IMR-90 (cell line): ENCODE results near the gene SYNE2. TPM values are rescaled to one million over a fixed set of nuclear protein-coding genes. Genes with fewer than 3 reads are reported as not detected.

Experiments used
- ATAC-seq: fragments of 200-7000 bp; cut with Tn5 transposase; 2 replicates; pipeline ENCODE4 v1.9.1; 2020; ENCODE audit warnings: low read depth, mild to moderate bottlenecking, moderate library complexity
- BruUV-seq: library from RNA; stranded (reverse); fragments of 400-500 nt; replicated peaks from 2 replicates; lab custom pipeline; 2021; lab: Mats Ljungman, UMichigan
- CTCF ChIA-PET: fragments of 300-600 bp; formaldehyde crosslinking; extraction: SDS; loops from one replicate; lab custom pipeline; 2021; ENCODE audit warnings: antibody characterized with exemption; lab: Yijun Ruan, JAX
- POLR2A ChIA-PET: fragments of 300-600 bp; sonication (Branson Sonifier 250); formaldehyde crosslinking; loops from one replicate; lab custom pipeline; 2022; ENCODE audit warnings: antibody characterized with exemption; ENCODE audit not compliant: unreplicated experiment; lab: Charles Lee
- DNase-seq: peaks from one replicate; pipeline ENCODE4 v3.0.0; 2013
- H2AFZ ChIP-seq: replicated peaks from 2 replicates; pipeline ENCODE3; 2013; ENCODE audit warnings: low read length, mild to moderate bottlenecking; ENCODE audit not compliant: poor library complexity
- H2AK5ac ChIP-seq: 2 replicates; pipeline ENCODE4 v1.6.1; 2013; ENCODE audit warnings: low read depth, low read length, inconsistent platforms
- H2AK9ac ChIP-seq: replicated peaks from 2 replicates; pipeline ENCODE3; 2013; ENCODE audit warnings: mild to moderate bottlenecking, low read depth, low read length, moderate library complexity; ENCODE audit not compliant: poor library complexity
- H2BK120ac ChIP-seq: 2 replicates; pipeline ENCODE4 v1.6.1; 2013; ENCODE audit warnings: low read depth, low read length, inconsistent platforms
- H2BK15ac ChIP-seq: 3 replicates; pipeline ENCODE4 v1.6.1; 2013; ENCODE audit warnings: low read depth, low read length, inconsistent platforms
- H2BK20ac ChIP-seq: 2 replicates; pipeline ENCODE4 v1.6.1; 2013; ENCODE audit warnings: low read depth, mild to moderate bottlenecking, inconsistent platforms, low read length, moderate library complexity
- H2BK5ac ChIP-seq: 2 replicates; pipeline ENCODE4 v1.6.1; 2013; ENCODE audit warnings: mild to moderate bottlenecking, low read depth, low read length, inconsistent platforms; ENCODE audit not compliant: poor library complexity, severe bottlenecking
- H3K14ac ChIP-seq: replicated peaks from 2 replicates; pipeline ENCODE4 v1.6.1; 2013; ENCODE audit warnings: low read depth, low read length, inconsistent platforms
- H3K18ac ChIP-seq: 2 replicates; pipeline ENCODE4 v1.6.1; 2013; ENCODE audit warnings: low read depth, low read length, control low read depth
- H3K23ac ChIP-seq: 2 replicates; pipeline ENCODE4 v1.6.1; 2013; ENCODE audit warnings: low read depth, low read length, inconsistent platforms
- H3K27ac ChIP-seq: 2 replicates; pipeline ENCODE4 v1.5.1; 2013; ENCODE audit warnings: mild to moderate bottlenecking, control low read depth, low read length; ENCODE audit not compliant: insufficient read depth
- H3K27me3 ChIP-seq: 2 replicates; pipeline ENCODE4 v1.6.1; 2013; ENCODE audit warnings: low read length; ENCODE audit not compliant: control insufficient read depth, insufficient read depth
- H3K36me3 ChIP-seq: 2 replicates; pipeline ENCODE4 v1.6.1; 2013; ENCODE audit warnings: low read length, mixed read lengths; ENCODE audit not compliant: control insufficient read depth, insufficient read depth
- H3K4ac ChIP-seq: 2 replicates; pipeline ENCODE4 v1.6.1; 2013; ENCODE audit warnings: low read depth, low read length, inconsistent platforms
- H3K4me1 ChIP-seq: 2 replicates; pipeline ENCODE4 v1.6.1; 2013; ENCODE audit warnings: low read length, mixed read lengths; ENCODE audit not compliant: control insufficient read depth, insufficient read depth
- H3K4me2 ChIP-seq: 2 replicates; pipeline ENCODE4 v1.6.1; 2013; ENCODE audit warnings: low read depth, mild to moderate bottlenecking, control low read depth, low read length, moderate library complexity
- H3K4me3 ChIP-seq: 2 replicates; pipeline ENCODE4 v1.5.1; 2013; ENCODE audit warnings: low read depth, mild to moderate bottlenecking, control low read depth, low read length, moderate library complexity; ENCODE audit not compliant: insufficient read depth
- H3K56ac ChIP-seq: 2 replicates; pipeline ENCODE4 v1.6.1; 2013; ENCODE audit warnings: low read length, inconsistent platforms; ENCODE audit not compliant: insufficient read depth; ENCODE audit errors: extremely low read depth
- H3K79me1 ChIP-seq, 2 experiments: 2 replicates each; pipeline ENCODE4 v1.6.1; 2013; ENCODE audit warnings: low read length in 2 of 2, inconsistent platforms in 1 of 2, low read depth in 1 of 2
- H3K9ac ChIP-seq: 2 replicates; pipeline ENCODE4 v1.6.1; 2013; ENCODE audit warnings: low read depth, low read length, control low read depth
- H3K9me1 ChIP-seq: 2 replicates; pipeline ENCODE4 v1.6.1; 2013; ENCODE audit warnings: low read length, inconsistent platforms; ENCODE audit not compliant: insufficient read depth
- H3K9me3 ChIP-seq: 2 replicates; pipeline ENCODE4 v1.6.1; 2013; ENCODE audit warnings: low read length; ENCODE audit not compliant: control insufficient read depth, insufficient read depth
- H4K20me1 ChIP-seq: 2 replicates; pipeline ENCODE4 v1.6.1; 2013; ENCODE audit warnings: low read length, inconsistent platforms; ENCODE audit not compliant: insufficient read depth
- H4K5ac ChIP-seq: 2 replicates; pipeline ENCODE4 v1.6.1; 2013; ENCODE audit warnings: mild to moderate bottlenecking, low read depth, low read length, control low read depth
- H4K8ac ChIP-seq, 2 experiments: 2 replicates each; pipeline ENCODE4 v1.6.1; 2013; ENCODE audit warnings: low read depth in 2 of 2, low read length in 2 of 2, control low read depth in 1 of 2, inconsistent platforms in 1 of 2
- H4K91ac ChIP-seq: 2 replicates; pipeline ENCODE4 v1.6.1; 2013; ENCODE audit warnings: low read depth, low read length, inconsistent platforms; ENCODE audit not compliant: insufficient read depth
- BHLHE40 ChIP-seq: fragments of 150-350 bp; IDR thresholded peaks from 2 replicates; pipeline ENCODE4 v1.6.1; 2016; ENCODE audit warnings: mild to moderate bottlenecking, low read depth, low read length
- ELK1 ChIP-seq: fragments of 150-350 bp; IDR thresholded peaks from 2 replicates; pipeline ENCODE4 v1.6.1; 2016; ENCODE audit warnings: low read depth, mild to moderate bottlenecking, low read length, moderate library complexity, borderline replicate concordance
- FOS ChIP-seq: fragments of 150-350 bp; IDR thresholded peaks from 2 replicates; pipeline ENCODE4 v1.6.1; 2016; ENCODE audit warnings: low read depth, low read length
- MAFK ChIP-seq: IDR thresholded peaks from 2 replicates; pipeline ENCODE4 v1.6.1; 2012; ENCODE audit warnings: low read depth, low read length, improper control_type of control experiment
- NFE2L2 ChIP-seq: fragments of 150-350 bp; IDR thresholded peaks from 2 replicates; pipeline ENCODE4 v1.6.1; 2016; ENCODE audit warnings: low read depth, mild to moderate bottlenecking, low read length
- POLR2A ChIP-seq: IDR thresholded peaks from 2 replicates; pipeline ENCODE4 v1.6.1; 2012; ENCODE audit warnings: mild to moderate bottlenecking, low read depth, low read length
- RCOR1 ChIP-seq: IDR thresholded peaks from 2 replicates; pipeline ENCODE4 v1.6.1; 2012; ENCODE audit warnings: mild to moderate bottlenecking, low read length, improper control_type of control experiment; ENCODE audit not compliant: insufficient replicate concordance
- WGBS, 2 experiments: methylation state at CpG; one replicate each; pipeline versions ENCODE4 v1.1.5 to v1.1.7; 2013; ENCODE audit warnings: missing lambda C conversion rate in 2 of 2; ENCODE audit not compliant: insufficient read length in 1 of 2; ENCODE audit errors: extremely low coverage in 2 of 2; 5-methylcytosine and 5-hydroxymethylcytosine counted together
- dilution Hi-C: fragments of 300-500 bp; cut with HindIII; formaldehyde crosslinking; loops from one replicate; pipeline ENCODE4 v1.14.3; 2018; ENCODE audit warnings: low sequenced_read_pairs; ENCODE audit not compliant: unreplicated experiment
- in situ Hi-C: fragments of 300-500 bp; cut with MboI; formaldehyde crosslinking; loops from 3 replicates; pipeline ENCODE4 v1.14.3; 2019; ENCODE audit warnings: low sequenced_read_pairs, inconsistent platforms, mixed read lengths
- intact Hi-C: fragments of 100-400 bp; cut with micrococcal nuclease; formaldehyde crosslinking; loops from 2 replicates; pipeline ENCODE4 v1.10.0; 2022
- polyA plus RNA-seq, 3 experiments: library from polyadenylated mRNA; depleted of rRNA; stranded (reverse); fragments of >200 nt; gene quantifications; 2 replicates each; pipeline ENCODE4 v1.2.3, GENCODE V29; 2012; ENCODE audit warnings: low replicate concordance in 1 of 3
- total RNA-seq: library from RNA; depleted of rRNA; stranded (reverse); fragments of >200 nt; gene quantifications from 2 replicates; pipeline ENCODE4 v1.2.3, GENCODE V29; 2012

The SYNE2 gene
- total and polyA plus RNA-seq, 2 of the 4 experiments (the other 2 are of a cell fraction), result 5.2 to 28.9 TPM

GRCh38 chr14:64008016-64008415 lies 155.2 kb downstream of the SYNE2 start:
- WGBS, 2 experiments, result no CpG with 5 or more reads among the region's 2 CpGs
- H3K23ac ChIP-seq, result no peak overlapping the region
- no peak overlapping the region for H2BK20ac ChIP-seq
- ATAC-seq, result no peak
- no peak overlapping the region for H2AK5ac ChIP-seq
- intact Hi-C loops (no loop called here), dilution Hi-C loops (no loop called here), in situ Hi-C loops (loop anchor here (25.0 kb wide), 1 partner anchor 479 kb away; no protein-coding TSS in a partner anchor)
- ChIA-PET POLR2A (no interaction called here), CTCF (no interaction called here)
- no peaks in the 10 kb centered on the region for H3K36me3 ChIP-seq
- no peak overlapping the region for H3K27ac ChIP-seq
- no peak overlapping the region for H3K4me2 ChIP-seq
- H4K8ac ChIP-seq, result no peak overlapping the region
- no peak for DNase-seq
- H3K27me3 ChIP-seq, result no peaks in the 10 kb centered on the region
- no peaks in the 10 kb centered on the region for H3K79me1 ChIP-seq
- no peak overlapping the region for H3K56ac ChIP-seq
- no peak overlapping the region for H3K9ac ChIP-seq
- no peak overlapping the region for H4K5ac ChIP-seq
- H2BK15ac ChIP-seq, result no peak overlapping the region
- H3K18ac ChIP-seq, result no peak overlapping the region
- H2BK120ac ChIP-seq, result no peak overlapping the region
- no peaks in the 10 kb centered on the region for H3K4me1 ChIP-seq
- H3K4me3 ChIP-seq, result no peak overlapping the region
- no TSS peak for BruUV-seq
- no peaks in the 10 kb centered on the region for H3K9me3 ChIP-seq
- no peaks in the 10 kb centered on the region for H4K20me1 ChIP-seq
- TF ChIP-seq FOS, result no peak
- no peak for TF ChIP-seq MAFK
- TF ChIP-seq POLR2A, result no peak
- no peak for TF ChIP-seq RCOR1
- no peak for TF ChIP-seq NFE2L2
- TF ChIP-seq BHLHE40, result no peak
- no peak for TF ChIP-seq ELK1
- no peak overlapping the region for H4K91ac ChIP-seq
- H2BK5ac ChIP-seq, result no peak overlapping the region
- H3K9me1 ChIP-seq, result peaks cover 5% of the 10 kb centered on the region; the same call in 1 of the 2 replicates
- H3K4ac ChIP-seq, result no peak overlapping the region
- no peak overlapping the region for H3K14ac ChIP-seq
- no peak overlapping the region for H2AFZ ChIP-seq
- no peak overlapping the region for H2AK9ac ChIP-seq
